GM20431 (cell line): ENCODE measurements around the gene BACH1.
"Not testable (repeated sequence)": the region's sequence is repeated elsewhere in the genome, so short reads cannot be mapped to it uniquely, and the experiment has no call there.

Source experiments
- in situ Hi-C: fragments of 300-500 bp; cut with MseI, MboI; formaldehyde crosslinking; loops from one replicate; pipeline ENCODE4 v1.15.0; 2020; ENCODE audit warnings: low sequenced_read_pairs; ENCODE audit not compliant: unreplicated experiment

Gene BACH1

GRCh38 chr21:29338256-29338655 lies 39.5 kb downstream of the BACH1 start:
- in situ Hi-C loops, result no loop called here

- in situ Hi-C loops, result no loop called here
Observed at GRCh38 chr21:29340228-29340627, 41.5 kb downstream of the BACH1 start.

GRCh38 chr21:29342363-29342957 lies 43.7 kb downstream of the BACH1 start:
- in situ Hi-C loops, result no loop called here

GRCh38 chr21:29343519-29343918 lies 44.8 kb downstream of the BACH1 start:
- in situ Hi-C loops, result no loop called here

GRCh38 chr21:29346281-29346680 lies 47.6 kb downstream of the BACH1 start:
- in situ Hi-C loops, result no loop called here

GRCh38 chr21:29346771-29347170 lies 48.0 kb downstream of the BACH1 start:
- in situ Hi-C loops, result no loop called here

GRCh38 chr21:29347274-29347681 lies 48.6 kb downstream of the BACH1 start:
- in situ Hi-C loops, result no loop called here

- in situ Hi-C loops, result no loop called here
Observed at GRCh38 chr21:29349702-29350101, 51.0 kb downstream of the BACH1 start.

GRCh38 chr21:29350246-29350779 lies 51.6 kb downstream of the BACH1 start:
- in situ Hi-C loops, result no loop called here

- in situ Hi-C loops, result no loop called here
Observed at GRCh38 chr21:29351691-29352090, 53.0 kb downstream of the BACH1 start.

GRCh38 chr21:29355043-29355710 lies 56.5 kb downstream of the BACH1 start:
- in situ Hi-C loops, result not testable (repeated sequence)

- in situ Hi-C loops, result not testable (repeated sequence)
Observed at GRCh38 chr21:29356291-29356690, 57.6 kb downstream of the BACH1 start.

GRCh38 chr21:29356810-29357209 lies 58.1 kb downstream of the BACH1 start:
- in situ Hi-C loops, result not testable (repeated sequence)

- in situ Hi-C loops, result no loop called here
Observed at GRCh38 chr21:29359718-29360117, 61.0 kb downstream of the BACH1 start.

GRCh38 chr21:29360799-29361765 lies 62.4 kb downstream of the BACH1 start:
- in situ Hi-C loops, result no loop called here

- in situ Hi-C loops, result no loop called here
Observed at GRCh38 chr21:29362758-29363157, 64.0 kb downstream of the BACH1 start.

GRCh38 chr21:29365661-29366265 lies 67.0 kb downstream of the BACH1 start:
- in situ Hi-C loops, result no loop called here

- in situ Hi-C loops, result no loop called here
Observed at GRCh38 chr21:29366532-29366931, 67.8 kb downstream of the BACH1 start.

- in situ Hi-C loops, result no loop called here
Observed at GRCh38 chr21:29367335-29367734, 68.6 kb downstream of the BACH1 start.

- in situ Hi-C loops, result no loop called here
Observed at GRCh38 chr21:29368906-29369305, 70.2 kb downstream of the BACH1 start.
